Gastrocnemius medialis (tissue), 4 donors: ENCODE results near the gene ZCCHC18. TPM values are rescaled to one million over a fixed set of nuclear protein-coding genes. Genes with fewer than 3 reads are reported as not detected.
"Not testable (repeated sequence)": the region's sequence is repeated elsewhere in the genome, so short reads cannot be mapped to it uniquely, and the experiment has no call there.

ENCODE experiments used
- ATAC-seq, 2 donors: fragments of 150-250 bp; one replicate each; pipeline ENCODE4 v1.9.1; 2016
- DNase-seq, 2 donors: peaks; one replicate each; pipeline ENCODE4 v3.0.0-alpha.2; 2019
- H3K27ac ChIP-seq, 4 donors: fragments of 200-600 bp; sonication (generic); 1 replicate in 1 of 4; 2 replicates in 3 of 4; pipeline ENCODE4 v1.5.1; 2016 to 2018; ENCODE audit warnings: mild to moderate bottlenecking in 2 of 4, moderate library complexity in 1 of 4
- H3K27me3 ChIP-seq, 3 donors: fragments of 200-600 bp; sonication (generic) in 2 of 3; 1 replicate in 1 of 3; 2 replicates in 2 of 3; pipeline versions ENCODE4 v1.5.1 to v1.6.0; 2016 to 2019; ENCODE audit warnings: mild to moderate bottlenecking in 1 of 3, moderate library complexity in 1 of 3
- H3K36me3 ChIP-seq, 2 donors: fragments of 200-600 bp; sonication (generic) in 1 of 2; one replicate each; pipeline ENCODE4 v1.5.1; 2017 to 2018
- H3K4me1 ChIP-seq, 2 donors: fragments of 200-600 bp; sonication (generic) in 1 of 2; one replicate each; pipeline ENCODE4 v1.5.1; 2016 to 2017; ENCODE audit warnings: mild to moderate bottlenecking in 2 of 2
- H3K4me3 ChIP-seq, 4 donors: fragments of 200-600 bp; sonication (generic) in 3 of 4; 1 replicate in 1 of 4; 2 replicates in 3 of 4; pipeline ENCODE4 v1.5.1; 2016 to 2019; ENCODE audit warnings: mild to moderate bottlenecking in 2 of 4
- H3K9me3 ChIP-seq, 3 donors: fragments of 200-600 bp; sonication (generic) in 2 of 3; 1 replicate in 1 of 3; 2 replicates in 2 of 3; pipeline ENCODE4 v1.5.1; 2016 to 2019
- POLR2A ChIP-seq, 2 donors: fragments of 450-650 bp; IDR thresholded peaks; one replicate each; pipeline ENCODE4 v1.6.1; 2017; ENCODE audit warnings: antibody characterized with exemption in 2 of 2, mild to moderate bottlenecking in 2 of 2, moderate library complexity in 2 of 2
- in situ Hi-C, 4 donors: fragments of 200-750 bp; cut with MboI; loops; one replicate each; pipeline versions ENCODE4 v1.15.0 to v1.8.0; 2017; ENCODE audit warnings: low sequenced_read_pairs in 4 of 4
- intact Hi-C: fragments of 100-400 bp; cut with DNase I; formaldehyde crosslinking; loops from one replicate; pipeline ENCODE4 v1.15.1; 2023; ENCODE audit warnings: low total_unique reads
- total RNA-seq, 4 donors: library from RNA; depleted of rRNA; stranded (reverse); fragments of >200 nt; gene quantifications; one replicate each; pipeline versions ENCODE4 v1.1.0 to v1.2.3, GENCODE V29; 2016
- TF ChIP-seq, protein P1 (sequence below), 5 experiments: fragments of 450-650 bp in 3 of 5; fragments of 200-600 bp in 2 of 5; sonication (generic) in 2 of 5; IDR thresholded peaks in 4 of 5; conservative IDR thresholded peaks in 1 of 5; 1 replicate in 4 of 5; 2 replicates in 1 of 5; pipeline ENCODE4 v1.5.1; 2016 to 2019; ENCODE audit warnings: antibody characterized with exemption in 5 of 5, mild to moderate bottlenecking in 3 of 5, moderate library complexity in 3 of 5

Gene ZCCHC18
- total RNA-seq, 4 donors from 2014 or later = not detected

DNA sequence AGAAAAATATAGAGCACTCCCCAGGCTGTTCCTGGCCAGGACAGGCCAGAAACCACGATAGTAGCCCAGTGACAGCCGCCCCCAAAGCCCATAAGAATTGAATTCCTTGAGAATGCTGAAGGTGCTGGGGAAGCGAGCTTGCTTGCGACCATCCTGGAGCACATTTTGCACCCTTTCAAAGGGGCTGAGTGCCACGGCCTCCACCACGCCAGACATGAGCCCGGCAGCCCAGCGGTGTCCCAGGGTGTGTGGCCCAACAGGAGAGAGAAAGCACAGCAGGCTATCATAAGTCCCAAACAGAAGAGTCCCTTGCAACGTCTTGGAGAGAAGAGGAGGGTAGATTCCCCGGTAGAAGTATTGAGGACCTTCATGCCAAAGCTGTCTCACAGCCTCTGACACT, 7.6 kb upstream of the ZCCHC18 start:
- ATAC-seq = no peak
- Histone ChIP-seq H3K4me1 (no peaks in the 10 kb centered on the region), H3K36me3 (no peaks in the 10 kb centered on the region), H3K9me3 (no peaks in the 10 kb centered on the region), H3K27ac (no peak overlapping the region), H3K4me3 (no peak overlapping the region), H3K27me3 (no peaks in the 10 kb centered on the region)
- intact Hi-C loops = no loop called here
- no peak for TF ChIP-seq POLR2A (IDR thresholded peaks at IDR 0.05)
- TF ChIP-seq, protein P1, sequence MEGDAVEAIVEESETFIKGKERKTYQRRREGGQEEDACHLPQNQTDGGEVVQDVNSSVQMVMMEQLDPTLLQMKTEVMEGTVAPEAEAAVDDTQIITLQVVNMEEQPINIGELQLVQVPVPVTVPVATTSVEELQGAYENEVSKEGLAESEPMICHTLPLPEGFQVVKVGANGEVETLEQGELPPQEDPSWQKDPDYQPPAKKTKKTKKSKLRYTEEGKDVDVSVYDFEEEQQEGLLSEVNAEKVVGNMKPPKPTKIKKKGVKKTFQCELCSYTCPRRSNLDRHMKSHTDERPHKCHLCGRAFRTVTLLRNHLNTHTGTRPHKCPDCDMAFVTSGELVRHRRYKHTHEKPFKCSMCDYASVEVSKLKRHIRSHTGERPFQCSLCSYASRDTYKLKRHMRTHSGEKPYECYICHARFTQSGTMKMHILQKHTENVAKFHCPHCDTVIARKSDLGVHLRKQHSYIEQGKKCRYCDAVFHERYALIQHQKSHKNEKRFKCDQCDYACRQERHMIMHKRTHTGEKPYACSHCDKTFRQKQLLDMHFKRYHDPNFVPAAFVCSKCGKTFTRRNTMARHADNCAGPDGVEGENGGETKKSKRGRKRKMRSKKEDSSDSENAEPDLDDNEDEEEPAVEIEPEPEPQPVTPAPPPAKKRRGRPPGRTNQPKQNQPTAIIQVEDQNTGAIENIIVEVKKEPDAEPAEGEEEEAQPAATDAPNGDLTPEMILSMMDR (IDR thresholded peaks at IDR 0.05 in 4 of 5, conservative IDR thresholded peaks at IDR 0.05 in 1 of 5) = no peak
- in situ Hi-C loops = no loop called here
- DNase-seq = no peak

DNA sequence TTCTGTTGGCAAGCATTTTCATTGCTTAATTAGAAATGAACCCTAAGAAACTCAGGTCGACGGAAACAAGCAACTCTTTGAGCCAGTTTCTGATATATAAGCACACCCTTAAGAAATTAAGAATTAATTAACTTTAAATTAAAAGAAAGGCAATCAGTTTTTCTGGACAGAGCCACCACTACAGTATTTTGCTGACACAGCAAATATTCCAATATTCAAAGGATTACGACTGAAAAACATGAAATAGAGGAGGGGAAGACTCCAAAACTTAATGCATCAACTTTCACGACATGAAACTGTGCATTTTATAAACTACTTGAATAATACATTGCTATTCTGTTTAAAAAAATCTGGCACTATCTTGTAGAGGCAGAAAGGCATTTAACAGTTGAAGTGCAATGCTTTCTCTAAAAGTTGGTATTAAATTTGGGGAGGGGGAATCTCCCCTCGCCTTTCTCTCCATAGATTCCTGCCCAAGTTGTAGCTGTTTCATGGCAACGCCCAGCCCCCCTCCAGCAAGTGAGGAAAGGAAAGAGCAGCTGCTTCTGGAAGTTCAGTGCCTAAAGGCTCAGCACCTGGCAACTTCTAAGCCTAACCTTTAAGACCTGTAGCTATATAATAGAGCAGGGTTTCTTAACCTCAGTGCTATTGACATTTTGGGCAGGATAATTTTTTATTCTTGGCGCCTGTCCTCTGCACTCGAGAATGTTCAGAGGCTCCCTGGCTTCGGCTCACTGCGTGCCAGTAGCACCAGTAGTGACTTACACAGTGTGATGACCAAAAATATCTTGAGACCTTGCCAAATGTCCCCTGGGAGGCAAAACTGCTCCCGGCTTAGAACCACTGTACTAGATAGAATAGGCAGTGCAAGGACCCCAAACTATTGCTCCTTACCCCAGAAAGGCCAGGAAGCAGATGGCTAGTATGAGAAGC, 6.7 kb upstream of the ZCCHC18 start:
- Histone ChIP-seq H3K4me3 (no peak overlapping the region), H3K36me3 (no peaks in the 10 kb centered on the region), H3K4me1 (no peaks in the 10 kb centered on the region), H3K9me3 (no peaks in the 10 kb centered on the region), H3K27me3 (no peaks in the 10 kb centered on the region), H3K27ac (no peak overlapping the region)
- DNase-seq = no peak
- TF ChIP-seq, protein P1 (IDR thresholded peaks at IDR 0.05 in 4 of 5, conservative IDR thresholded peaks at IDR 0.05 in 1 of 5) = no peak
- TF ChIP-seq POLR2A (IDR thresholded peaks at IDR 0.05) = no peak
- no peak for ATAC-seq
- in situ Hi-C loops (no loop called here), intact Hi-C loops (no loop called here)

DNA sequence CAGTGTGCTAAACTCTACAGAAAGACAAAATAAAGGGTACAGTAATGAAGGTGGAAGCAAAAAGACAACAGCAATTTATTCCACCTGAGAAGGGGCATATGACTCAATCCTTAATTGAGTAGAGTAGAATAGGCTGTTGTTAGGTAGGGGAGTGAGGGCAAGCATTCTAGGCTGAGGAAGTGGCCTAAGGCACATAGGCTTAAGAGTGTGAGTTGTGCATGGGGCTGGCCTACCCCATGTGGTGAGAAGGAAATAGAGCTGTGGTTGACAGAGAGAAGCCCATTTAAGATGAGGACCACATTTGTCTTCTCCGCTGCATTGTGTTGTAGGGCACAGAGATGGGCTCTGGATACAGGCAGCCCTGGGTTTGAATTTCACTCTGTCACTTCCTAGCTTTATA, 3.4 kb upstream of the ZCCHC18 start:
- in situ Hi-C loops = no loop called here
- peaks cover 0 to 8% (median 3%) of the 10 kb centered on the region in 3 donors for H3K27me3 ChIP-seq
- ATAC-seq (no peak), DNase-seq (no peak)
- no peaks in the 10 kb centered on the region for H3K4me1 ChIP-seq
- no peaks in the 10 kb centered on the region for H3K36me3 ChIP-seq
- no peak overlapping the region for H3K27ac ChIP-seq
- intact Hi-C loops = no loop called here
- no peak overlapping the region for H3K4me3 ChIP-seq
- TF ChIP-seq, protein P1 (IDR thresholded peaks at IDR 0.05 in 4 of 5, conservative IDR thresholded peaks at IDR 0.05 in 1 of 5) = no peak
- TF ChIP-seq POLR2A (IDR thresholded peaks at IDR 0.05) = no peak
- H3K9me3 ChIP-seq = no peaks in the 10 kb centered on the region

DNA sequence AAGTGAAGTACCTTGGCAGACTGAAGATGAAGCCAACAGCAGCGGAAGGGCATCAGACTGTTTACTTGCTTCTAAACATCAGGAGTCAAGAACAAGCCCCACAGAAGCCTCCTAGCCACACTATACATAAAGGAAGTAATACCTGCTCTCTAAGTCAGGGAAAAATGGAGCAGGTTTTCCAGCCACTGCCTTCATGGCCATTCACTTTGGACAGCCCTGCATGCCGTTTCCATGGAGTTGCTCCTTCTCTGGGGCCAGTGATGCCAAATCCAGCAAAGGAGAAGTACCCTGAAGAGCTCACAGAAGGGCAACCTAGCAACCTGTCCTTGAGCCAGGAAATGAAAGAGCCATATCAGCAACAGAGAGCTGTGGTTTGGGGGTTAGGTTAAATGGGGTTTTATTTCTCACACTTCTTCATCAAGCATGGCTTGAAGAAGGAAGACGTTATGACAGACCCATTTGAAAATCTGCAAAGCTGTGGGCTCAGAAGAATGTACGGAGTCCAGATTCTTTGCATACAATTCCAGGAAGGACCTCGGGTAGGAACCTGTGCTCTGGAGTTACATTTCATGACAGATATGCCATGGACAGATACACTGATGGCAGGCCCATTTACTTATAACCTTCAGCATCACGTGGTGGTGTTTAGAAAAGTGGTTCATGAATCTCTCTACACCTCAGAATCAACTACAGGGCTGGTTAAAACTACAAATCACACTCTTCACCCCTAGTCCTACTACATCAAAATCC, 1.7 kb upstream of the ZCCHC18 start:
- H3K27me3 ChIP-seq, H3K9me3 ChIP-seq, H3K4me1 ChIP-seq, H3K27ac ChIP-seq, intact Hi-C loops, H3K36me3 ChIP-seq, H3K4me3 ChIP-seq, DNase-seq, in situ Hi-C loops, ATAC-seq: not testable (repeated sequence)
